ENCODE data around the gene OR4D10.
"Not testable (repeated sequence)": the region's sequence is repeated elsewhere in the genome, so short reads cannot be mapped to it uniquely, and the experiment has no call there.

- not testable (repeated sequence) for TF ChIP-seq CTCF, POLR2A (IDR thresholded peaks at IDR 0.05)
Observed at GRCh38 chr11:59445624-59446023, 27.5 kb upstream of the OR4D10 start.

Data from lower leg skin (tissue), 3 donors.